ENCODE data around the gene FAM25A.
"Not testable (repeated sequence)": the region's sequence is repeated elsewhere in the genome, so short reads cannot be mapped to it uniquely, and the experiment has no call there.

The FAM25A gene

GRCh38 chr10:87020056-87020455 is at the start of gene FAM25A:
FAM25A (plus strand) TSS chr10:87020294; CDS start chr10:87020325, 31 bp downstream.
- not testable (repeated sequence) for DNase-seq

DNA sequence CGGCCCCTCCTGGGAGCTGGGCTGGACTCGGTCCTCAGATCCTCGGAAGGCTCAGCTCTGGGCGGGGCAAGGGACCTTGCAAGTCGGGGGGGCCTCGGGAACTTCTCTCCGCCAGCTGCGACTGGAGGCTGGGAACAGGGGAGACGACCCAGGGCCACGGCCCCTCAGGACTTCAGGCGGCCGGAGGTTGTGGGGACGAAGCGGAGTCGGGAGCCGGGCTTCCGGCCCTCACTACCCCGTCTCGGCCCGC is 49.2 kb upstream of the FAM25A start:
- DNase-seq = no peak

- DNase-seq = peak; percentile 91
Measured at GRCh38 chr10:86971232-86971991, 48.7 kb upstream of the FAM25A start.

- DNase-seq = no peak
Measured at GRCh38 chr10:86972613-86973380, 47.3 kb upstream of the FAM25A start.

DNA sequence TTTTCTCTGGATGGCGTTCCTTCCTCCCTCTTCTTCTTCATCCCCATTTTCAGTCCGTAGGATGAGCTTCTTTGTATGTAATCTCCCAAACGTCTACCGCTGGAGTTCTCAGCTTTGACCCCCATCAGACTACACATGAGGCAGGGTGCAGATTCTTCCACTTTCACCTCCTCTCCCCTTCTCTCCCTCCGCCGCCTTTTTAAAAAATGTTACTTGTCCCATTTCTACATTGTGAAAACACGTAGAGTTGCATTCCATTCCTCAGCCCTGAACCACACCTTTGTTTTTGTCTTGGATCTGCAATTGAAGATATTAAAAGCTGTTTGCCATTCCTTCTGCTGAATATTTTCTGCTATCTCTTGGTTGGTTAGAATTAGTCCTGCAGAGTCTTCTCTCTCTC is 45.6 kb upstream of the FAM25A start:
- DNase-seq = no peak

- no peak for DNase-seq
Measured at GRCh38 chr10:86976362-86977056, 43.6 kb upstream of the FAM25A start.

GRCh38 chr10:86978457-86978856 is 41.6 kb upstream of the FAM25A start:
- DNase-seq = not testable (repeated sequence)

GRCh38 chr10:86979296-86979818 is 40.7 kb upstream of the FAM25A start:
- DNase-seq = no peak

DNA sequence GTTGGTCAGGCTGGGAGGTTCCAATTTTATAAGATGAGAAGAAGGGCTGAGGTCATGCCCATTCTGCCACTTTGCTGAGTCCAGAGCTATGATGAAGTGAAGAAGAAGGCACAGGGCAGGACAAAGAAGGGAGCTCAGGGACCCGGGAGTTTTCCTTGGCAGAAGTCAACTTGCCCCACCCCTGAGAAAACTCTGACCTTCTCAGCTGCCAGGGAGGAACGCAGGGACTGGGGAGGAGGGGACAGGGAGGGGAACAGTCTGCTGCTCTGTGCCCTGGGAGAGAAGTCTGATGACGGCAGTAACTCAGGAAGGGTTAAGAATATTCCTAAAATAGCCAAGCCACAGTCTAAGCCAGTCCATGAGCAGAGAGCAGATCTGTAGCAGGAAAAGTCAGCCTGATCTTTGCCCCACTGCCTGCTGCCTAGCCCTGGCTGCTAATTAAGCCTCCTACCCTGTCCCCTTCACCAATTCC is 40.1 kb upstream of the FAM25A start:
- DNase-seq = peak; percentile 50

GRCh38 chr10:86981020-86981419 is 39.1 kb upstream of the FAM25A start:
- DNase-seq = not testable (repeated sequence)

GRCh38 chr10:86981716-86982115 is 38.4 kb upstream of the FAM25A start:
- DNase-seq = no peak

- DNase-seq = not testable (repeated sequence)
Measured at GRCh38 chr10:86984498-86984897, 35.6 kb upstream of the FAM25A start.

GRCh38 chr10:86988520-86988919 is 31.6 kb upstream of the FAM25A start:
- DNase-seq = no peak

- not testable (repeated sequence) for DNase-seq
Measured at GRCh38 chr10:86991362-86991761, 28.7 kb upstream of the FAM25A start.

DNA sequence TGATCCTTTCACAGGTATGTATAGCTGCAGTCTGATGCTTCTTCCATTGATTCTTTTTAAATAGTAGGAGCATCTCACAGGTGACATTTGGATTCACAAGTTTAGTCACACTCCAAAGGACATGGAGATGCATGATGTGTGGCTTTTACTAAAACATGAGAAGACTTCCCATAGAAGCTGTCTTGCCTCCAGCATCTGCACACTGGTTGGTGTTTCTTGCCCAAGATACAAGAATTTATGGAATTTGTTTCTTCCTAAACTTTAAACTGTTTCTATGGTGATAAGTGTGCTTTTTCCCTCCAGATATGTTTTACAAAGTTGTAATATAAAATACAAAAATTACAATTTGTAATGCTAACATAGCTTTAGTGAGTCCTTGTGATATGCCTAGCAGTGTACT is 27.6 kb upstream of the FAM25A start:
- no peak for DNase-seq

- DNase-seq = no peak
Measured at GRCh38 chr10:86992929-86993328, 27.2 kb upstream of the FAM25A start.

- not testable (repeated sequence) for DNase-seq
Measured at GRCh38 chr10:86999802-87000403, 20.2 kb upstream of the FAM25A start.

GRCh38 chr10:87000491-87000890 is 19.6 kb upstream of the FAM25A start:
- no peak for DNase-seq

- not testable (repeated sequence) for DNase-seq
Measured at GRCh38 chr10:87007124-87007523, 13.0 kb upstream of the FAM25A start.

DNA sequence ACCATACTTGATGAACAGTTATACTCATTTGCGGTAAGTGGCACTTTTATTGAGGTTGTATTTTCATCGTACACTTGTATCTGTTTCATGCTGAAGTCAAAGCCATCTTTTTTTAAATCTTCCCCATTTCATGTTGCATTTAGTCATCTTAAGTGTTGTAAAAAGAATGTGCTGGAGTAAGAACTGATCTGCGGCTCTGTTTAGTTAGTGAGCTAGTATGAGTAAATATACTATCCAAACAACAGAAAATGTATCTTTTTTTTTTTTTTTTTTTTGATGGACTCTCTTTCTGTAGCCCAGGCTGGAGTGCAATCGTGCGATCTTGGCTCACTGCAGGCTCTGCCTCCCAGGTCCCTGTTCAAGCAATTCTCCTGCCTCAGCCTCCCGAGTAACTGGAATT is 12.4 kb upstream of the FAM25A start:
- not testable (repeated sequence) for DNase-seq

GRCh38 chr10:87008303-87008702 is 11.8 kb upstream of the FAM25A start:
- DNase-seq = not testable (repeated sequence)

- DNase-seq = peak; percentile 30
Measured at GRCh38 chr10:87009134-87009696, 10.9 kb upstream of the FAM25A start.

DNA sequence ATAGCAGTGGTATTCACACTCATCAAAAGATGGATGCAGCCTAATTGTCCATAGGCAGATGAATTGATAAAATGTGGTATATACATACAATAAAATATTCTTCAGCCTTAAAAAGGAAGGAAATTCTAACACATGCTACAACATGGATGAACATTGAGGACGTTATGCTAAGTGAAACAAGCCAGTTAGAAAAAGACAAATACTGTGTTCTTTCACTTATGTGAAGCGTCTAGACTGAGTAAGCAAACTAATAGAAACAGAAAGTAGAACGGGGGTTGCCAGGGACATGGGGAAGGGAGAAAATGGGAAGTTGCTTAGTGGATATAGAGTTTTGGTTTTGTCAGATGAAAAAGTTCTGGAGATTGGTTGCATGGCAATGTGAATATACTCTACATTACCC is 6.6 kb upstream of the FAM25A start:
- DNase-seq = not testable (repeated sequence)

All from femur (tissue), 1 donor.